Measurements from ENCODE around the gene MKLN1.

MKLN1 gene

GRCh38 chr7:131540491-131541162 lies 213.0 kb downstream of the MKLN1 start:
- DNase-seq (ENCODE audit: low read depth in 2 of 3, low spot score in 1 of 3) = no peak

- DNase-seq (ENCODE audit: low read depth in 2 of 3, low spot score in 1 of 3) = no peak
Measured at GRCh38 chr7:131543298-131543697, 215.6 kb downstream of the MKLN1 start.

GRCh38 chr7:131544021-131544420 lies 216.3 kb downstream of the MKLN1 start:
- DNase-seq (ENCODE audit: low read depth in 2 of 3, low spot score in 1 of 3) = no peak

- DNase-seq (ENCODE audit: low read depth in 2 of 3, low spot score in 1 of 3) = no peak
Measured at GRCh38 chr7:131544449-131545301, 217.0 kb downstream of the MKLN1 start.

GRCh38 chr7:131546126-131546525 lies 218.4 kb downstream of the MKLN1 start:
- DNase-seq (ENCODE audit: low read depth in 2 of 3, low spot score in 1 of 3) = no peak
